GM18511 (cell line): ENCODE results near the gene SLC5A11.
"Not testable (repeated sequence)": the region's sequence is repeated elsewhere in the genome, so short reads cannot be mapped to it uniquely, and the experiment has no call there.

ENCODE experiments used
- ATAC-seq: cut with Tn5 transposase; IDR thresholded peaks from one replicate; pipeline ENCODE4 v1.9.1; 2021; ENCODE audit warnings: mild to moderate bottlenecking, moderate library complexity; ENCODE audit not compliant: unreplicated experiment

SLC5A11 gene, protein sequence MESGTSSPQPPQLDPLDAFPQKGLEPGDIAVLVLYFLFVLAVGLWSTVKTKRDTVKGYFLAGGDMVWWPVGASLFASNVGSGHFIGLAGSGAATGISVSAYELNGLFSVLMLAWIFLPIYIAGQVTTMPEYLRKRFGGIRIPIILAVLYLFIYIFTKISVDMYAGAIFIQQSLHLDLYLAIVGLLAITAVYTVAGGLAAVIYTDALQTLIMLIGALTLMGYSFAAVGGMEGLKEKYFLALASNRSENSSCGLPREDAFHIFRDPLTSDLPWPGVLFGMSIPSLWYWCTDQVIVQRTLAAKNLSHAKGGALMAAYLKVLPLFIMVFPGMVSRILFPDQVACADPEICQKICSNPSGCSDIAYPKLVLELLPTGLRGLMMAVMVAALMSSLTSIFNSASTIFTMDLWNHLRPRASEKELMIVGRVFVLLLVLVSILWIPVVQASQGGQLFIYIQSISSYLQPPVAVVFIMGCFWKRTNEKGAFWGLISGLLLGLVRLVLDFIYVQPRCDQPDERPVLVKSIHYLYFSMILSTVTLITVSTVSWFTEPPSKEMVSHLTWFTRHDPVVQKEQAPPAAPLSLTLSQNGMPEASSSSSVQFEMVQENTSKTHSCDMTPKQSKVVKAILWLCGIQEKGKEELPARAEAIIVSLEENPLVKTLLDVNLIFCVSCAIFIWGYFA

GRCh38 chr16:24845726-24846547, at the start of gene SLC5A11:
Gene SLC5A11 (plus strand): TSS chr16:24845963. CDS start chr16:24858644, 12,681 bp downstream.
- ATAC-seq = no peak

- no peak for ATAC-seq
These were observed 45.2 kb upstream of the SLC5A11 start for GRCh38 chr16:24800586-24800985.

- no peak for ATAC-seq
These were observed 43.9 kb upstream of the SLC5A11 start for GRCh38 chr16:24801761-24802302.

DNA sequence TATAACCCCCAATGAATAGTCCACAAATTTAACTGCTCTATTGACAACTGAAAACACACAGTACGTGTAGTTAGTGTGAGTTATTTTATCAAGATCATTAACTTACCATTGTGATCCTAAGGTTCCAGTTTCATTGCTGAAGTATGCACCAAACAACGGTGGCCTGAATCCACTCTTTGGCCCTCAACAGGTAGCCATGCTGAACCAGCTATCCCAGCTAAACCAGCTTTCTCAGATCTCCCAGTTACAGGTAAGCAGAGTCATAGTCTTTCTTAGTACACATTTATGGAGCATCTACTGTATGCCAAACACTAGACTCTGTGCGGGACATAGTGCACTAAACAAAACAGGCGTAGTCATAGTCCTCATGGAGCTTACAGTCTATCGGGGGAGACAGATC, 40.3 kb upstream of the SLC5A11 start:
- ATAC-seq = no peak

GRCh38 chr16:24807301-24807700, 38.5 kb upstream of the SLC5A11 start:
- ATAC-seq = no peak

DNA sequence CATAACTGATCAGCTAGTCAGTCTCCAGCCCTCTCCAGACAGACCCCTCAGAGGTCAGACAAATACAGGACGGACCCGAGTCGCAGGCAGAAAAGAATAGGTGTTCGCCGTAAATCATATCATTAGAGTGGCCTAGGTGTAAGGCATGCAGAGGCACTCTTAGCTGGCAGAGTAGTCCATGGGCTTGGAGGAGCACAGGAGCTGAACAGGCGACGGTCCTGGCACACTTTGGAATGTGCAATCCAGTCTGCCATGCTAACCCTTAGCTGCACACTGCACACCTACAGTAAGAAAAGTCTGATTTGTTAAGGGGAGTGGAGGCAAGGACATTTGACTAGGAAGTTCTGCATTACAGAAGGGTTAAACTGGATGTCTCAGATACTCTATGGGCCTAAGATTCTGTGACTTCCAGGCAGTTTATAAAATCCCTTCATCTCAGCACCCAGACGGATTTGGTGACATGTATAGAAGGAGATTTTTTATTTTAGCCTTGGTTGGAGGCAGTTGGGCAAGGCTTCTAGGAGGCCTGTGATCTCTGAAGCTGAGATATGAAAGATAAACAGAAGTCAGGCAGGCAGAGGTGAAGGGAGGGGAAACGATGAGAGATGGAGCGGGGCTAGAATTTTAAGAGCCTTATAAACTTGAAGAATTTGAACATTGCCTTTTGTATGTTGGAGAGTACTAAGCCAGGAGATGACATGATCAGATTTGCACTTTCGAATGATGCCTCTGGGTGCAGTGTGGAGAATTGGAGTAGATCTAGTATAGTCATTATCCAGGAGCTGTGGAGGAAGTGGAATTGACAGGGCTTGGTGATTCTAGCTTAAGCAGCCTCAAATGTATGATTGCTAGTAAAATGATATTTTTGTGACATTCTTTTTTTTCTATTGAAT, 34.6 kb upstream of the SLC5A11 start:
- ATAC-seq = no peak

DNA sequence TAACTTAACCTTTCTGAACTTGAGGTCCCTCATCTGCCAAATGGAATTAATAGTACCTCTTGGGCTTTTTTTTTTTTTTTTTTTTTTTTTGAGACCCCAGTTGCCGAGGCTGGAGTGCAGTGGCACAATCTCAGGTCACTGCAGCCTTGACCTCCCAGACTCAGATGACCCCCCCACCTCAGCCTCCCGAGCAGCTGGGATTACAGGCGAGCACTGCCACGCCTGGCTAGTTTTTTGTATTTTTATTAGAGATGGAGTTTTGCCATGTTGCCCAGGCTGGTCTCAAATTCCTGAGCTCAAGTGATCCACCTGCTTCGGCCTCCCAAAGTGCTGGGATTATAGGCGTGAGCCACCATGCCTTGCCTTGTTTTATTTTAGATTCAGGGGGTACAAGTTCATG, 33.0 kb upstream of the SLC5A11 start:
- not testable (repeated sequence) for ATAC-seq

DNA sequence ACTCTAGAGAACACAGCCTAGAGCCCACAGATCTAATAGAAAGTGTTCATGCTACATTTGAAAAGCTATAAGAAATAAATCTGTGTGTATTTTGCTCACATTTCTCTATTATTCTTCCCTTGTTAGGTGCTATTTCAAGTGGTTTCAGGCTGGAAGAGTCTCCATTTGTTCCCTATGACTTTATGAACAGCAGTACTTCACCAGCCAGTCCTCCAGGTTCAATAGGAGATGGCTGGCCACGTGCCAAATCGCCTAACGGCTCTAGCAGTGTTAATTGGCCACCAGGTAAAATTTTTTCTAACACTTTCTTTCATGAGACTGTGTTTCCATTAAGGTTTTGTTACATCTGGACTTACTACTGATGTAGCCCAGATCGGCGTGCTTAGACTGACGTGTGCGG, 30.7 kb upstream of the SLC5A11 start:
- ATAC-seq = no peak

DNA sequence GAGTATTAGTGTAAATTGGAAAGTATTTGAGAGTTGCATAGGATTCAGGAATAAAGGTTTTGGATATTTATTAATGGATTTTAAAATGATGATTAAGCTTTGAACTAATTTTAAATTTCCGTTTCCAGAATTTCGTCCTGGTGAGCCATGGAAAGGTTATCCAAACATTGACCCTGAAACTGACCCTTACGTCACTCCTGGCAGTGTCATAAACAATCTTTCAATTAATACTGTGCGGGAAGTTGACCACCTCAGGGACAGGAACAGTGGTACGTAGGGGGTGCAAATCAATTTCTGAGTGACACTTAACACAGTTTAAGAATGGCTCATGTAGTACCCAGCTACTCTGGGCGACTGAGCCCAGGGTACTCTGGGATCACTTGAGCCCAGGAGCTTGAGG, 29.1 kb upstream of the SLC5A11 start:
- ATAC-seq = no peak

- no peak for ATAC-seq
These were observed 26.2 kb upstream of the SLC5A11 start for GRCh38 chr16:24819462-24820040.

DNA sequence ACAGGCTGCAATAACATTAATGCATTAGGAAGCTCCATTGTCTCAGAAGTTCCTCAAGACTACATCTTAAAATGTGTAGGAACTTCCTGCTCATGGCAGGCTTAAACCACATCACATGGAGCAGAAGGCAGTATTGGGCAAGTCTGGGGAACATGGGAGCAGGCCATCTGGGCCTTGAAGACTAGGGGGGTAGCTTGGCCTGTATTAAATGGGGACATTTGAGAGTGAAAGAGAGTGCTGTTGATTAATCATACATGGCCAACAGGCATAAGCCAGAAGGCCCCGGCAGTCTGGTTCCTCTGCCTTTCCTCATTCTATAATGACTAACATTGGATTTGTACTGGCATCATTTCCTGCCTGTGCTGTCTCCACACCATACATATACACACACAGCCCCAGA, 25.2 kb upstream of the SLC5A11 start:
- no peak for ATAC-seq

DNA sequence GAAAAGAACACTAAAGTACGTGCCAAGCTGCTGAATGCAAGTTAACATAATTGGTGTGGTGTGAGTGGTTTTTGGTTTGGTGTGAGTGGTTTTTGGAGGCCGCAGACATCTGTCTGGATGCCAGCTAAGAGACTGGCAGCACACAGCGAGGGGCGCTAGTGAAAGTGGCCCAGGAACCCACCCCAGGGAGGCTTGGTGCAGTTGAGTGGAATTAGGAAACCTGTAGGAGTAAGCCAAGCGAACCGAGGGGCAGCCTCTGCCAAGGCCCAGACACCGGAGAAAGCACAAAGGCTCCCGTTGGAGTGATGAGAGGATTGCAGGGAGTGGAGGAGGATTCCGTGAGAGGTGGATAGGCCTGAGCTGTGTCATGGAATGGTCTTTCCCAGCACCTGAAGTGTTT, 24.6 kb upstream of the SLC5A11 start:
- ATAC-seq = no peak

- ATAC-seq = no peak
These were observed 23.2 kb upstream of the SLC5A11 start for GRCh38 chr16:24822542-24822941.

DNA sequence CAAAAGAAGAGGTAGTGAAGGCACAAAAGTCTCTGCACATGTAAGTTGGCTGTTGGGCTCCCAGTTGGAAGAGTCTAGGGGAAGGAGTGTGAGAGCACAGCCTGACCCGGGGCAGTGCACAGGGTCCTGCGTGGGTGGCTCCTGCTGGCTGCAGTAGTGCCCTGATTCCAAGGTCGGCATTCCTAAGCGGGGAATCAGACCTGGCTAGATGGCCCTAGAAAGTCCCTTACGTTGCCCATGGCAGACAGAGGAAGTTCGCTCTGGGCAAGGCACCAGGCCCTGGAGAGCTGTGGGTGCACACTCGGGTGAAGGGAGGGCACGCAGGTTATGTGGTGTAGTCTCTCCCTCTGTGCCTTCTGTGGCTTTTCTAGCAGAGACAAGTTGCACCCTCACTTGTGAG, 22.8 kb upstream of the SLC5A11 start:
- ATAC-seq = no peak

GRCh38 chr16:24825696-24826095, 20.1 kb upstream of the SLC5A11 start:
- no peak for ATAC-seq

- no peak for ATAC-seq
These were observed 19.6 kb upstream of the SLC5A11 start for GRCh38 chr16:24826096-24826690.

DNA sequence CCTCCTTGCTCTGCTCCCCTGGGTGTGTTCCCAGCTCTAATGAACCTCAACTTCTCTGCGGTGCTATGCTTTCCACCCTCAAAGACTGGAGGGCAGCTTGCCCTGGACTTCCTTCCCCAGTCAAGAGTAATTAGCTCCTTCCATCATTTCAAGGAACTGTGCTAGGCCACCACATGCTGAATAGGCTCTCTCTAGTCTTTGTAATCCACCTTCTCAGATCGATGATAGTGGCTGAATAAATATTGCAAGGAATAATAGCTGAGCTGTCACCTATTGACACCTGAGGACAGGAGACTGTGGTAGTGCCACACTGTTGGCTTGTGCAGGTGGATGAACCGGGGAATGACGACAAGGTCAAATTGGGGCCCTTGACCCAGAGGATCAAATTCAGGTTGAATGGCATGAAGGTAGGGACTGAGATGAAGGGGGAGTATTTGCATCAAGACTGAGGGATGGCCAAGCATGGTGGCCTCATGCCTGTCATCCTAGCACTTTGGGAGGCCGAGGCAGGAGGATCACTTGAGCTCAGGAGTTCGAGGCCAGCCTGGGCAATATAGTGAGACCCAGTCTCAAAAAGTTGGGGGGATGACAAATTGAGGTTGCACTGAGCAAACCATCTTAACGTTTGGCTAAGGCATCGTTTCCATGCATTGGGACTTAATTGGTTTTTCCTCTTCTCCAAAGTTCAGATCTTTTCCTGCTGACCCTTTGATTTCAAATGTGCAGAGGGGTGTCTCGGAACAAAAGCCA, 18.8 kb upstream of the SLC5A11 start:
- no peak for ATAC-seq

GRCh38 chr16:24829153-24829552, 16.6 kb upstream of the SLC5A11 start:
- ATAC-seq = no peak

DNA sequence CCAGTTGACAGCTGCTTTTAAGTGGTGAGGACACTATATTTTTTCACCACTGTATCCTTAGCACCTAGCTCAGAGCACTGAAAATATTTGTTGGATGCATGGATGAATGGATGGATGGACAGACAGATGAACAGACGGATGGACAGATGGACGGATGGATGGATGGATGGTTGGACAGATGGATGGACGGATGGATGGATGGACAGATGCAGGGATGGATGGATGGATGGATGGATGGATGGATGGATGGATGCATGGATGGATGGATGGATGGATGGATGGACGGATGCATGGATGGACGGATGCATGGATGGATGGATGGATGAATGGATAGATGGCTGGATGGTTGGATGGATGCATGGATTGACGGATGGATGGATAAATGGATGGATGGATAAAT, 12.4 kb upstream of the SLC5A11 start:
- ATAC-seq = no peak
